WTC11 (cell line): ENCODE measurements around the gene ANAPC16. TPM values are rescaled to one million over a fixed set of nuclear protein-coding genes. Genes with fewer than 3 reads are reported as not detected.

Experiments used
- ATAC-seq: fragments of 200-7000 bp; cut with Tn5 transposase; 2 replicates; pipeline ENCODE4 v1.10.0; 2021; ENCODE audit warnings: mild to moderate bottlenecking, moderate library complexity
- CTCF ChIA-PET: fragments of 300-600 bp; sonication (Branson Sonifier 250); formaldehyde crosslinking; loops from one replicate; lab custom pipeline; 2021; ENCODE audit warnings: antibody characterized with exemption; lab: Charles Lee
- POLR2A ChIA-PET: fragments of 350-600 bp; sonication (Branson Sonifier 250); formaldehyde crosslinking; loops from one replicate; lab custom pipeline; 2021; ENCODE audit warnings: antibody characterized with exemption; lab: Charles Lee
- DNase-seq: peaks from one replicate; pipeline ENCODE4 v3.0.0; 2021; ENCODE audit warnings: low spot score
- H3K27ac Mint-ChIP-seq: 2 replicates; pipeline ENCODE4 v1.8.0; 2021; ENCODE audit warnings: mixed read lengths
- H3K27me3 Mint-ChIP-seq: 2 replicates; pipeline ENCODE4 v1.8.0; 2021; ENCODE audit warnings: low read depth, mild to moderate bottlenecking, moderate library complexity, mixed read lengths
- H3K36me3 Mint-ChIP-seq: 2 replicates; pipeline ENCODE4 v1.8.0; 2021; ENCODE audit warnings: mixed read lengths
- H3K4me1 Mint-ChIP-seq: 2 replicates; pipeline ENCODE4 v1.8.0; 2022; ENCODE audit warnings: mixed read lengths
- H3K4me3 Mint-ChIP-seq: 2 replicates; pipeline ENCODE4 v1.8.0; 2021; ENCODE audit warnings: mild to moderate bottlenecking, moderate library complexity, mixed read lengths
- H3K9me3 Mint-ChIP-seq: 2 replicates; pipeline ENCODE4 v1.8.0; 2021; ENCODE audit warnings: mixed read lengths
- ATF1 ChIP-seq: sonication (generic); formaldehyde crosslinking; IDR thresholded peaks from 2 replicates; pipeline ENCODE4 v1.8.1; 2023; ENCODE audit warnings: mild to moderate bottlenecking, moderate library complexity, missing genetic modification reagents
- ESRRA ChIP-seq: sonication (generic); formaldehyde crosslinking; IDR thresholded peaks from 2 replicates; pipeline ENCODE4 v1.8.1; 2022; ENCODE audit warnings: mild to moderate bottlenecking, missing genetic modification reagents, borderline replicate concordance
- FOXP1 ChIP-seq: sonication (generic); formaldehyde crosslinking; IDR thresholded peaks from 2 replicates; pipeline ENCODE4 v1.8.0; 2022; ENCODE audit warnings: missing genetic modification reagents, mild to moderate bottlenecking, moderate library complexity, borderline replicate concordance
- HMGA2 ChIP-seq: fragments of 250-450 bp; sonication (Bioruptor Pico); IDR thresholded peaks from 2 replicates; pipeline ENCODE4 v1.4.0; 2021; ENCODE audit warnings: mild to moderate bottlenecking, moderate library complexity
- NFE2L1 ChIP-seq: sonication (generic); formaldehyde crosslinking; IDR thresholded peaks from 2 replicates; pipeline ENCODE4 v1.8.1; 2023; ENCODE audit warnings: missing genetic modification reagents
- TCF7 ChIP-seq: sonication (generic); formaldehyde crosslinking; IDR thresholded peaks from 2 replicates; pipeline ENCODE4 v1.8.0; 2022; ENCODE audit warnings: mild to moderate bottlenecking, low read depth, missing genetic modification reagents, moderate library complexity
- TP53 ChIP-seq: sonication (generic); formaldehyde crosslinking; IDR thresholded peaks from 2 replicates; pipeline ENCODE4 v1.8.1; 2023; ENCODE audit warnings: mild to moderate bottlenecking, missing genetic modification reagents
- ZBTB21 ChIP-seq: sonication (generic); formaldehyde crosslinking; IDR thresholded peaks from 2 replicates; pipeline ENCODE4 v1.8.1; 2023; ENCODE audit warnings: mild to moderate bottlenecking, missing genetic modification reagents, borderline replicate concordance
- ZNF232 ChIP-seq: sonication (generic); formaldehyde crosslinking; IDR thresholded peaks from 2 replicates; pipeline ENCODE4 v1.8.0; 2022; ENCODE audit warnings: mild to moderate bottlenecking, missing genetic modification reagents
- ZNF263 ChIP-seq: sonication (generic); formaldehyde crosslinking; IDR thresholded peaks from 2 replicates; pipeline ENCODE4 v1.8.1; 2022; ENCODE audit warnings: low read depth, mild to moderate bottlenecking, moderate library complexity, missing genetic modification reagents
- ZNF317 ChIP-seq: sonication (generic); formaldehyde crosslinking; IDR thresholded peaks from 2 replicates; pipeline ENCODE4 v1.8.1; 2023; ENCODE audit warnings: low read depth, mild to moderate bottlenecking, moderate library complexity, missing genetic modification reagents, borderline replicate concordance
- ZNF396 ChIP-seq: fragments of 250-450 bp; sonication (Bioruptor Pico); IDR thresholded peaks from 2 replicates; pipeline ENCODE4 v1.8.0; 2021; ENCODE audit warnings: mild to moderate bottlenecking, moderate library complexity, borderline replicate concordance
- total RNA-seq: library from RNA; stranded (reverse); gene quantifications from 3 replicates; pipeline ENCODE4 v1.2.3, GENCODE V29; 2021
- TF ChIP-seq, protein P1 (sequence below): sonication (generic); formaldehyde crosslinking; IDR thresholded peaks from 2 replicates; pipeline ENCODE4 v1.8.1; 2023; ENCODE audit warnings: mild to moderate bottlenecking, missing genetic modification reagents
- TF ChIP-seq, protein P2 (sequence below): sonication (generic); formaldehyde crosslinking; IDR thresholded peaks from 2 replicates; pipeline ENCODE4 v1.8.1; 2022; ENCODE audit warnings: mild to moderate bottlenecking, moderate library complexity, missing genetic modification reagents
- TF ChIP-seq, protein P3 (sequence below): sonication (generic); formaldehyde crosslinking; IDR thresholded peaks from 2 replicates; pipeline ENCODE4 v1.8.1; 2022; ENCODE audit warnings: mild to moderate bottlenecking, missing genetic modification reagents, moderate library complexity, borderline replicate concordance
- TF ChIP-seq, protein P4 (sequence below): sonication (generic); formaldehyde crosslinking; IDR thresholded peaks from 2 replicates; pipeline ENCODE4 v1.8.0; 2022; ENCODE audit warnings: mild to moderate bottlenecking, missing genetic modification reagents
- TF ChIP-seq, protein P5 (sequence below): fragments of 250-450 bp; sonication (Bioruptor Pico); conservative IDR thresholded peaks from 2 replicates; pipeline ENCODE4 v1.9.0; 2021; ENCODE audit warnings: mild to moderate bottlenecking
- TF ChIP-seq, protein P6 (sequence below): sonication (generic); formaldehyde crosslinking; IDR thresholded peaks from 2 replicates; pipeline ENCODE4 v1.8.1; 2023; ENCODE audit warnings: mild to moderate bottlenecking, missing genetic modification reagents, moderate library complexity
- TF ChIP-seq, protein P7 (sequence below): fragments of 250-450 bp; sonication (Bioruptor Pico); IDR thresholded peaks from 2 replicates; pipeline ENCODE4 v1.8.0; 2021; ENCODE audit warnings: mild to moderate bottlenecking

The ANAPC16 gene
- total RNA-seq, 1 experiment from 2014 or later: 52.3 TPM

DNA sequence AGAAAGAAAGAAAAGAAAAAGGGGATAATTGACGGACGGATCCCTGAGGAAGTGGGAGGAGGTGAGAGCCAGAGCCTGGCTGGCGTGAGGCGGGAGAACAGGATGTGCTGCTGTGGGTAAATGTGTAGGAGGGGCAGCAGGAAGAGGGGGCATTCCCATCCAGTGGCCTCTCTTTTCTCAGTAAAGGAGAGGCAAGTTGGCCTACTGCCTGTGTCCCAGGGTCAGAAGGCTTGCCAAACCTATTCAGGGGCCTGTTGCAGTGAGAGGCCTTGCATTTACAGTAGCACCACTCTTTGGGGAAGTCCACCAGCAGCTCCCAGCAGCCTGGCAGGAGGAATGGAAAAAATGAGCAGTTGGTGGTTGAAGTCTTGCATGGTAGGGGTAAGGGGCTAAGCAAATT is 26.9 kb downstream of the ANAPC16 start (continued):
- TF ChIP-seq, protein P1, sequence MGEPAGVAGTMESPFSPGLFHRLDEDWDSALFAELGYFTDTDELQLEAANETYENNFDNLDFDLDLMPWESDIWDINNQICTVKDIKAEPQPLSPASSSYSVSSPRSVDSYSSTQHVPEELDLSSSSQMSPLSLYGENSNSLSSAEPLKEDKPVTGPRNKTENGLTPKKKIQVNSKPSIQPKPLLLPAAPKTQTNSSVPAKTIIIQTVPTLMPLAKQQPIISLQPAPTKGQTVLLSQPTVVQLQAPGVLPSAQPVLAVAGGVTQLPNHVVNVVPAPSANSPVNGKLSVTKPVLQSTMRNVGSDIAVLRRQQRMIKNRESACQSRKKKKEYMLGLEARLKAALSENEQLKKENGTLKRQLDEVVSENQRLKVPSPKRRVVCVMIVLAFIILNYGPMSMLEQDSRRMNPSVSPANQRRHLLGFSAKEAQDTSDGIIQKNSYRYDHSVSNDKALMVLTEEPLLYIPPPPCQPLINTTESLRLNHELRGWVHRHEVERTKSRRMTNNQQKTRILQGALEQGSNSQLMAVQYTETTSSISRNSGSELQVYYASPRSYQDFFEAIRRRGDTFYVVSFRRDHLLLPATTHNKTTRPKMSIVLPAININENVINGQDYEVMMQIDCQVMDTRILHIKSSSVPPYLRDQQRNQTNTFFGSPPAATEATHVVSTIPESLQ: no peak
- TF ChIP-seq, protein P2, sequence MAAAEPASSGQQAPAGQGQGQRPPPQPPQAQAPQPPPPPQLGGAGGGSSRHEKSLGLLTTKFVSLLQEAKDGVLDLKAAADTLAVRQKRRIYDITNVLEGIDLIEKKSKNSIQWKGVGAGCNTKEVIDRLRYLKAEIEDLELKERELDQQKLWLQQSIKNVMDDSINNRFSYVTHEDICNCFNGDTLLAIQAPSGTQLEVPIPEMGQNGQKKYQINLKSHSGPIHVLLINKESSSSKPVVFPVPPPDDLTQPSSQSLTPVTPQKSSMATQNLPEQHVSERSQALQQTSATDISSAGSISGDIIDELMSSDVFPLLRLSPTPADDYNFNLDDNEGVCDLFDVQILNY: no peak
- TF ChIP-seq, protein P3, sequence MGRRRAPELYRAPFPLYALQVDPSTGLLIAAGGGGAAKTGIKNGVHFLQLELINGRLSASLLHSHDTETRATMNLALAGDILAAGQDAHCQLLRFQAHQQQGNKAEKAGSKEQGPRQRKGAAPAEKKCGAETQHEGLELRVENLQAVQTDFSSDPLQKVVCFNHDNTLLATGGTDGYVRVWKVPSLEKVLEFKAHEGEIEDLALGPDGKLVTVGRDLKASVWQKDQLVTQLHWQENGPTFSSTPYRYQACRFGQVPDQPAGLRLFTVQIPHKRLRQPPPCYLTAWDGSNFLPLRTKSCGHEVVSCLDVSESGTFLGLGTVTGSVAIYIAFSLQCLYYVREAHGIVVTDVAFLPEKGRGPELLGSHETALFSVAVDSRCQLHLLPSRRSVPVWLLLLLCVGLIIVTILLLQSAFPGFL (CRISPR knock-in tag): no peak
- no peak for TF ChIP-seq TP53
- no peak for TF ChIP-seq ZNF232
- TF ChIP-seq, protein P4, sequence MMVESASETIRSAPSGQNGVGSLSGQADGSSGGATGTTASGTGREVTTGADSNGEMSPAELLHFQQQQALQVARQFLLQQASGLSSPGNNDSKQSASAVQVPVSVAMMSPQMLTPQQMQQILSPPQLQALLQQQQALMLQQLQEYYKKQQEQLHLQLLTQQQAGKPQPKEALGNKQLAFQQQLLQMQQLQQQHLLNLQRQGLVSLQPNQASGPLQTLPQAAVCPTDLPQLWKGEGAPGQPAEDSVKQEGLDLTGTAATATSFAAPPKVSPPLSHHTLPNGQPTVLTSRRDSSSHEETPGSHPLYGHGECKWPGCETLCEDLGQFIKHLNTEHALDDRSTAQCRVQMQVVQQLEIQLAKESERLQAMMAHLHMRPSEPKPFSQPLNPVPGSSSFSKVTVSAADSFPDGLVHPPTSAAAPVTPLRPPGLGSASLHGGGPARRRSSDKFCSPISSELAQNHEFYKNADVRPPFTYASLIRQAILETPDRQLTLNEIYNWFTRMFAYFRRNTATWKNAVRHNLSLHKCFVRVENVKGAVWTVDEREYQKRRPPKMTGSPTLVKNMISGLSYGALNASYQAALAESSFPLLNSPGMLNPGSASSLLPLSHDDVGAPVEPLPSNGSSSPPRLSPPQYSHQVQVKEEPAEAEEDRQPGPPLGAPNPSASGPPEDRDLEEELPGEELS (CRISPR knock-in tag): no peak
- no peak for TF ChIP-seq ZBTB21 (CRISPR knock-in tag)
- no peak for TF ChIP-seq ATF1 (CRISPR knock-in tag)
- TF ChIP-seq, all 79 proteins: peak for 0

DNA sequence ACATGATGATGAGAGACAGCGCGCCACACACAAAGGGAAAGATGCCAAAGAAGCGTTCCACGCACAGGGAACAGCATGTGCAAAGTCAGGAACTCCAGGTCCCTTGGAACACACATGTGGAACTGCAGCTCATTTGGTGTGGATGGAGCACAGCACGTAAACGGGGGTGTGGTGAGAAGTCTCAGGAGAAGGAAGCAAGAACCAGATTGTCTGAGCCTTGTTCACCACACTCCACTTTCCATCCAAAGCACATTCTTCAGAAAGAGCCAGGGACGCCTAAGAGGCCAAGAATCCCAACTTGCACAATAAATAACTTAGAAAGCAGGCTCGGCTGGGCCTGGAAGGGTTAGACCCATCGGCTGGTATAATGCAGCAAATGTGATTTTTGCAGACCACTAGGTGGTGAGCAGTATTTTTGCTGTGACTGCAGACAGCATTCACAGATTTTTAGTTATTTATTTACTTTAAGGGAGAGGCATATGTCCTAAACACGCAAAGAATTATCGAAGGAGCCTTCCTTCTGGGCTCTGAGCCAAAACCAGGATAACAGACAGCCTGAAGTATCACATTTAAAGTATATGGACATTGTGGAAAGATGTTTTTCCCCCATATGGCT is 28.1 kb downstream of the ANAPC16 start:
- no peak for DNase-seq
- ChIA-PET POLR2A (no interaction called here), CTCF (no interaction called here)
- no peak overlapping the region for H3K27ac Mint-ChIP-seq
- peaks cover 40% of the 10 kb centered on the region for H3K4me1 Mint-ChIP-seq
- H3K9me3 Mint-ChIP-seq: no peaks in the 10 kb centered on the region
- H3K36me3 Mint-ChIP-seq: no peaks in the 10 kb centered on the region
- ATAC-seq: no peak
- no peak overlapping the region for H3K4me3 Mint-ChIP-seq
- H3K27me3 Mint-ChIP-seq: no peaks in the 10 kb centered on the region
- TF ChIP-seq, protein P5, sequence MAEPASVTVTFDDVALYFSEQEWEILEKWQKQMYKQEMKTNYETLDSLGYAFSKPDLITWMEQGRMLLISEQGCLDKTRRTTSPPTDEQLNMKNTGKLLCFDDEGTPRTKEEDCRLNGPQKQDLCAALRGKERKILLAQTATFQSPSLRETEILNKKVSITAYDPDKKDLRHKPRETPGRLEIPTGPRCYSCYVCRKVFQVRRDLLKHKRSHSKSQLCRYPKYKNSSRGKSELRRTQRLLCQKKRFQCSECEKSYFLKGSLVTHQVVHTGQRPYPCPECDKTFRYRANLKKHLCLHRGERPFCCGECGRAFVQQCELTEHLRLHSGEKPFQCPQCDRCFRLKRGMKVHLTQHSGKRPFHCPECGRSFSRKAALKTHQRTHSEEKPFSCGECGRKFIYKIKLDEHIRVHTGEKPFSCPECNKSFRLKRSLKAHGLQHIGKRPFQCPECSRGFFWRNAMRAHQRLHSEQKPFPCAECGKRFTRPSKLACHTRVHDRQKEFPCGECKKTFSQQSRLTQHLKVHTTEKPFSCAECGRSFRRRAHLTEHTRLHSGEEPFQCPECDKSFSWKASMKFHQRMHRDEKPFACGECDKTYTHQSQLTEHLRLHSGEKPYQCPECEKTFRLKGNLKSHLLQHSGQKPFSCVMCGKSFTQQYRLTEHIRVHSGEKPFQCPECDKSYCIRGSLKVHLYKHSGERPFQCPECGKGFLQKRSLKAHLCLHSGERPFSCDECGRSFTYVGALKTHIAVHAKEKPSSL (CRISPR knock-in tag): no peak
- TF ChIP-seq FOXP1 (CRISPR knock-in tag) (no peak), HMGA2 (CRISPR knock-in tag) (no peak), ZNF263 (CRISPR knock-in tag) (no peak), TCF7 (CRISPR knock-in tag) (no peak), NFE2L1 (CRISPR knock-in tag) (no peak), ZNF396 (CRISPR knock-in tag) (no peak), ESRRA (CRISPR knock-in tag) (no peak), ZNF317 (no peak)
- TF ChIP-seq, protein P3 (CRISPR knock-in tag): no peak
- TF ChIP-seq, protein P6, sequence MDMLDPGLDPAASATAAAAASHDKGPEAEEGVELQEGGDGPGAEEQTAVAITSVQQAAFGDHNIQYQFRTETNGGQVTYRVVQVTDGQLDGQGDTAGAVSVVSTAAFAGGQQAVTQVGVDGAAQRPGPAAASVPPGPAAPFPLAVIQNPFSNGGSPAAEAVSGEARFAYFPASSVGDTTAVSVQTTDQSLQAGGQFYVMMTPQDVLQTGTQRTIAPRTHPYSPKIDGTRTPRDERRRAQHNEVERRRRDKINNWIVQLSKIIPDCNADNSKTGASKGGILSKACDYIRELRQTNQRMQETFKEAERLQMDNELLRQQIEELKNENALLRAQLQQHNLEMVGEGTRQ (CRISPR knock-in tag): no peak
- TF ChIP-seq, protein P2: no peak
- TF ChIP-seq, protein P7, sequence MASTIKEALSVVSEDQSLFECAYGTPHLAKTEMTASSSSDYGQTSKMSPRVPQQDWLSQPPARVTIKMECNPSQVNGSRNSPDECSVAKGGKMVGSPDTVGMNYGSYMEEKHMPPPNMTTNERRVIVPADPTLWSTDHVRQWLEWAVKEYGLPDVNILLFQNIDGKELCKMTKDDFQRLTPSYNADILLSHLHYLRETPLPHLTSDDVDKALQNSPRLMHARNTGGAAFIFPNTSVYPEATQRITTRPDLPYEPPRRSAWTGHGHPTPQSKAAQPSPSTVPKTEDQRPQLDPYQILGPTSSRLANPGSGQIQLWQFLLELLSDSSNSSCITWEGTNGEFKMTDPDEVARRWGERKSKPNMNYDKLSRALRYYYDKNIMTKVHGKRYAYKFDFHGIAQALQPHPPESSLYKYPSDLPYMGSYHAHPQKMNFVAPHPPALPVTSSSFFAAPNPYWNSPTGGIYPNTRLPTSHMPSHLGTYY (CRISPR knock-in tag): no peak
